Activated naive CD8-positive, alpha-beta T cell treated with anti-CD3 and anti-CD28 coated beads for 36 hours (primary cell): ENCODE measurements around the gene SLC26A4. TPM values are rescaled to one million over a fixed set of nuclear protein-coding genes. Genes with fewer than 3 reads are reported as not detected.

Source experiments
- DNase-seq: peaks from one replicate; pipeline ENCODE4 v3.0.0; 2021
- H3K27ac Mint-ChIP-seq: one replicate; pipeline ENCODE4 v1.8.0; 2022; ENCODE audit warnings: mild to moderate bottlenecking, moderate library complexity, mixed read lengths
- H3K27me3 Mint-ChIP-seq: one replicate; pipeline ENCODE4 v1.8.0; 2022; ENCODE audit warnings: mild to moderate bottlenecking, mixed read lengths
- H3K36me3 Mint-ChIP-seq: one replicate; pipeline ENCODE4 v1.8.0; 2021; ENCODE audit warnings: mild to moderate bottlenecking, mixed read lengths
- H3K4me1 Mint-ChIP-seq: one replicate; pipeline ENCODE4 v1.8.0; 2021; ENCODE audit warnings: mixed read lengths
- H3K4me3 Mint-ChIP-seq: one replicate; pipeline ENCODE4 v1.8.0; 2022; ENCODE audit warnings: mild to moderate bottlenecking, moderate library complexity, mixed read lengths
- H3K9me3 Mint-ChIP-seq: one replicate; pipeline ENCODE4 v1.8.0; 2022; ENCODE audit warnings: mixed read lengths
- total RNA-seq, 2 experiments: library from RNA; stranded (reverse); gene quantifications; one replicate each; pipeline ENCODE4 v1.2.3, GENCODE V29; 2021

Gene SLC26A4
- total RNA-seq, 2 experiments from 2014 or later, result 0.82 to 1.2 TPM

GRCh38 chr7:107728276-107728675, 67.6 kb downstream of the SLC26A4 start:
- DNase-seq, result no peak

GRCh38 chr7:107742678-107743566, 82.3 kb downstream of the SLC26A4 start:
- Mint-ChIP-seq H3K27ac (peak overlapping the region; percentile 97), H3K36me3 (peaks cover 15% of the 10 kb centered on the region), H3K9me3 (no peaks in the 10 kb centered on the region), H3K27me3 (no peaks in the 10 kb centered on the region), H3K4me1 (peaks cover 28% of the 10 kb centered on the region), H3K4me3 (peak overlapping the region; percentile 91)
- no peak for DNase-seq

More at GRCh38 chr7:107728276-107728675, 67.6 kb downstream of the SLC26A4 start:
- H3K27me3 Mint-ChIP-seq, result peaks cover 22% of the 10 kb centered on the region
- H3K36me3 Mint-ChIP-seq, result no peaks in the 10 kb centered on the region
- no peaks in the 10 kb centered on the region for H3K9me3 Mint-ChIP-seq
- no peak overlapping the region for H3K4me3 Mint-ChIP-seq
- no peaks in the 10 kb centered on the region for H3K4me1 Mint-ChIP-seq
- H3K27ac Mint-ChIP-seq, result no peak overlapping the region

- H3K36me3 Mint-ChIP-seq, result peaks cover 15% of the 10 kb centered on the region
- no peaks in the 10 kb centered on the region for H3K27me3 Mint-ChIP-seq
- peak within 1 kb of the TSS; percentile 97 for H3K27ac Mint-ChIP-seq
- peak; percentile 98 for DNase-seq
- H3K4me1 Mint-ChIP-seq, result peaks cover 33% of the 10 kb centered on the region
- no peaks in the 10 kb centered on the region for H3K9me3 Mint-ChIP-seq
- peak within 1 kb of the TSS; percentile 91 for H3K4me3 Mint-ChIP-seq
Measured at GRCh38 chr7:107743567-107744344, 83.1 kb downstream of the SLC26A4 start, which contains the start of gene CBLL1. Gene CBLL1, plus strand, starts transcription at chr7:107744142. Its CDS starts 22 bp downstream, at chr7:107744164.

GRCh38 chr7:107744345-107744750, 83.7 kb downstream of the SLC26A4 start:
- Mint-ChIP-seq H3K27ac (peak overlapping the region; percentile 97), H3K9me3 (no peaks in the 10 kb centered on the region), H3K36me3 (peaks cover 15% of the 10 kb centered on the region)

GRCh38 chr7:107746006-107746405, 85.4 kb downstream of the SLC26A4 start:
- Mint-ChIP-seq H3K4me3 (peak overlapping the region; percentile 91), H3K36me3 (peaks cover 21% of the 10 kb centered on the region), H3K27ac (peak overlapping the region; percentile 62), H3K9me3 (no peaks in the 10 kb centered on the region), H3K27me3 (no peaks in the 10 kb centered on the region), H3K4me1 (peaks cover 35% of the 10 kb centered on the region)
- no peak for DNase-seq

More at GRCh38 chr7:107744345-107744750, 83.7 kb downstream of the SLC26A4 start:
- Mint-ChIP-seq H3K27me3 (no peaks in the 10 kb centered on the region), H3K4me1 (peaks cover 35% of the 10 kb centered on the region), H3K4me3 (peak overlapping the region; percentile 91)
- DNase-seq, result no peak

GRCh38 chr7:107751113-107751512, 90.5 kb downstream of the SLC26A4 start:
- Mint-ChIP-seq H3K36me3 (peaks cover 13% of the 10 kb centered on the region), H3K27ac (no peak overlapping the region), H3K9me3 (no peaks in the 10 kb centered on the region), H3K27me3 (no peaks in the 10 kb centered on the region), H3K4me3 (no peak overlapping the region), H3K4me1 (peaks cover 23% of the 10 kb centered on the region)
- no peak for DNase-seq

GRCh38 chr7:107754642-107755041, 94.0 kb downstream of the SLC26A4 start:
- DNase-seq, result no peak
- Mint-ChIP-seq H3K9me3 (no peaks in the 10 kb centered on the region), H3K4me1 (peaks cover 7% of the 10 kb centered on the region), H3K27ac (no peak overlapping the region), H3K36me3 (peaks cover 28% of the 10 kb centered on the region), H3K4me3 (no peak overlapping the region), H3K27me3 (no peaks in the 10 kb centered on the region)

GRCh38 chr7:107758667-107759066, 98.0 kb downstream of the SLC26A4 start:
- DNase-seq, result no peak
- Mint-ChIP-seq H3K4me1 (no peaks in the 10 kb centered on the region), H3K27ac (no peak overlapping the region), H3K9me3 (no peaks in the 10 kb centered on the region), H3K36me3 (peaks cover 16% of the 10 kb centered on the region), H3K27me3 (no peaks in the 10 kb centered on the region), H3K4me3 (no peak overlapping the region)

GRCh38 chr7:107767391-107767790, 106.8 kb downstream of the SLC26A4 start:
- H3K27ac Mint-ChIP-seq, result no peak overlapping the region
- H3K9me3 Mint-ChIP-seq, result no peaks in the 10 kb centered on the region
- H3K36me3 Mint-ChIP-seq, result peaks cover 15% of the 10 kb centered on the region
- H3K4me3 Mint-ChIP-seq, result no peak overlapping the region
- no peak for DNase-seq
- H3K4me1 Mint-ChIP-seq, result peaks cover 22% of the 10 kb centered on the region
- no peaks in the 10 kb centered on the region for H3K27me3 Mint-ChIP-seq

Other genes with a start within 250 kb of the SLC26A4 start
- not detected for gene GPR22, start 190.8 kb upstream of the SLC26A4 start, total RNA-seq
- 10 to 100 TPM; 29.6 TPM for gene COG5, start 96.9 kb upstream of the SLC26A4 start, total RNA-seq
- gene DUS4L, start 96.9 kb upstream of the SLC26A4 start, total RNA-seq, result 10 to 100 TPM; 14.5 to 15.3 TPM
- gene BCAP29, start 80.6 kb upstream of the SLC26A4 start, total RNA-seq, result 10 to 100 TPM; 23.8 to 25.7 TPM
- gene CBLL1, start 83.3 kb downstream of the SLC26A4 start, total RNA-seq, result 10 to 100 TPM; 43.3 to 44.2 TPM
- not detected for gene SLC26A3, start 142.4 kb downstream of the SLC26A4 start, total RNA-seq
- 100 to 1,000 TPM; 121 to 128 TPM for gene DLD, start 230.4 kb downstream of the SLC26A4 start, total RNA-seq